HepG2 (cell line): Measurements from ENCODE around the gene TIGD6. TPM values are rescaled to one million over a fixed set of nuclear protein-coding genes. Genes with fewer than 3 reads are reported as not detected.

Experiments used
- AGO2 ChIP-seq: fragments of 200-400 bp; formaldehyde crosslinking; optimal IDR thresholded peaks from 2 replicates; pipeline ENCODE3; 2017; ENCODE audit warnings: mild to moderate bottlenecking, low read depth, low read length, moderate library complexity
- AKAP8 ChIP-seq: sonication (generic); formaldehyde crosslinking; IDR thresholded peaks from 2 replicates; pipeline ENCODE4 v1.5.1; 2020; ENCODE audit warnings: mild to moderate bottlenecking, missing genetic modification reagents
- CBFB ChIP-seq: sonication (generic); formaldehyde crosslinking; IDR thresholded peaks from 2 replicates; pipeline ENCODE4 v1.4.0; 2020; ENCODE audit warnings: missing genetic modification reagents
- ELF1 ChIP-seq: sonication (generic); formaldehyde crosslinking; IDR thresholded peaks from 2 replicates; pipeline ENCODE4 v1.4.0; 2020; ENCODE audit warnings: missing genetic modification reagents
- FOXA3 ChIP-seq: IDR thresholded peaks from 2 replicates; pipeline ENCODE4 v1.6.1; 2016; ENCODE audit warnings: missing genetic modification reagents, missing compliant biosample characterization
- GTF3A ChIP-seq: sonication (generic); formaldehyde crosslinking; conservative IDR thresholded peaks from 2 replicates; pipeline ENCODE4 v1.4.0; 2020; ENCODE audit warnings: mild to moderate bottlenecking, missing genetic modification reagents
- GZF1 ChIP-seq: sonication (generic); formaldehyde crosslinking; IDR thresholded peaks from 2 replicates; pipeline ENCODE4 v1.5.1; 2020; ENCODE audit warnings: mild to moderate bottlenecking, missing genetic modification reagents
- HCFC1 ChIP-seq: fragments of 150-350 bp; IDR thresholded peaks from 2 replicates; pipeline ENCODE4 v1.6.1; 2014; ENCODE audit warnings: low read depth, low read length
- MEIS2 ChIP-seq: sonication (generic); formaldehyde crosslinking; IDR thresholded peaks from 2 replicates; pipeline ENCODE4 v1.9.0; 2021; ENCODE audit warnings: mild to moderate bottlenecking, missing genetic modification reagents
- MXD4 ChIP-seq: IDR thresholded peaks from 2 replicates; pipeline ENCODE4 v1.6.1; 2016; ENCODE audit warnings: mild to moderate bottlenecking, missing biosample characterization, missing genetic modification reagents
- NFKB2 ChIP-seq: sonication (generic); formaldehyde crosslinking; IDR thresholded peaks from 2 replicates; pipeline ENCODE4 v1.4.0; 2020; ENCODE audit warnings: missing genetic modification reagents, borderline replicate concordance
- SMARCC2 ChIP-seq: fragments of 450-650 bp; IDR thresholded peaks from 2 replicates; pipeline ENCODE4 v1.6.1; 2017; ENCODE audit warnings: antibody characterized with exemption, mild to moderate bottlenecking
- SP4 ChIP-seq: sonication (generic); formaldehyde crosslinking; IDR thresholded peaks from 2 replicates; pipeline ENCODE4 v1.8.1; 2023; ENCODE audit warnings: mild to moderate bottlenecking, missing genetic modification reagents
- ZNF10 ChIP-seq: sonication (generic); formaldehyde crosslinking; IDR thresholded peaks from 2 replicates; pipeline ENCODE4 v1.4.0; 2020; ENCODE audit warnings: mild to moderate bottlenecking, low read depth, missing genetic modification reagents, borderline replicate concordance
- ZNF335 ChIP-seq: sonication (generic); formaldehyde crosslinking; IDR thresholded peaks from 2 replicates; pipeline ENCODE4 v1.4.0; 2020; ENCODE audit warnings: missing genetic modification reagents
- ZNF709 ChIP-seq: sonication (generic); formaldehyde crosslinking; IDR thresholded peaks from 2 replicates; pipeline ENCODE4 v1.5.0; 2020; ENCODE audit warnings: mild to moderate bottlenecking, missing genetic modification reagents
- ZNF724P ChIP-seq: sonication (generic); formaldehyde crosslinking; IDR thresholded peaks from 2 replicates; pipeline ENCODE4 v1.8.0; 2022; ENCODE audit warnings: missing genetic modification reagents, borderline replicate concordance
- polyA plus RNA-seq, 8 experiments: library from polyadenylated mRNA; depleted of rRNA in 3 of 8; stranded (reverse) in 7 of 8; unstranded in 1 of 8; fragments of >200 nt; fragmentation: Illumina TruSeq in 4 of 8; extraction: Trizol in 4 of 8; gene quantifications; 2 replicates each; pipeline versions ENCODE4 v1.2.1 to v1.2.3, GENCODE V29; 2011 to 2016; ENCODE audit warnings: low read depth in 4 of 8, missing spikeins in 1 of 8, mixed read lengths in 1 of 8; ENCODE audit not compliant: insufficient read depth in 1 of 8
- total RNA-seq, 5 experiments: library from RNA; depleted of rRNA; stranded (reverse); fragments of >200 nt; fragmentation: Illumina TruSeq; extraction: Trizol; gene quantifications; 2 replicates each; pipeline ENCODE4 v1.2.3, GENCODE V29; 2016; ENCODE audit warnings: low read depth in 1 of 5
- TF ChIP-seq, protein P1 (sequence below), 2 experiments: sonication (generic) in 1 of 2; formaldehyde crosslinking in 1 of 2; IDR thresholded peaks; 2 replicates each; pipeline versions ENCODE4 v1.4.0 to v1.6.1; 2016 to 2020; ENCODE audit warnings: borderline replicate concordance in 1 of 2, low read depth in 1 of 2, mild to moderate bottlenecking in 1 of 2, missing genetic modification reagents in 1 of 2
- TF ChIP-seq, protein P2 (sequence below): conservative IDR thresholded peaks from 2 replicates; pipeline ENCODE4 v1.6.1; 2018; ENCODE audit warnings: missing genetic modification reagents
- TF ChIP-seq, protein P3 (sequence below): sonication (generic); formaldehyde crosslinking; IDR thresholded peaks from 2 replicates; pipeline ENCODE4 v1.5.0; 2020; ENCODE audit warnings: mild to moderate bottlenecking, missing genetic modification reagents
- TF ChIP-seq, protein P4 (sequence below): IDR thresholded peaks from 2 replicates; pipeline ENCODE4 v1.6.1; 2016; ENCODE audit warnings: mild to moderate bottlenecking

Gene TIGD6
- total and polyA plus RNA-seq, 2 of the 13 experiments (the other 11 are each of a cell fraction or from before 2014, with no cell fraction given) = 2.1 to 2.9 TPM

DNA sequence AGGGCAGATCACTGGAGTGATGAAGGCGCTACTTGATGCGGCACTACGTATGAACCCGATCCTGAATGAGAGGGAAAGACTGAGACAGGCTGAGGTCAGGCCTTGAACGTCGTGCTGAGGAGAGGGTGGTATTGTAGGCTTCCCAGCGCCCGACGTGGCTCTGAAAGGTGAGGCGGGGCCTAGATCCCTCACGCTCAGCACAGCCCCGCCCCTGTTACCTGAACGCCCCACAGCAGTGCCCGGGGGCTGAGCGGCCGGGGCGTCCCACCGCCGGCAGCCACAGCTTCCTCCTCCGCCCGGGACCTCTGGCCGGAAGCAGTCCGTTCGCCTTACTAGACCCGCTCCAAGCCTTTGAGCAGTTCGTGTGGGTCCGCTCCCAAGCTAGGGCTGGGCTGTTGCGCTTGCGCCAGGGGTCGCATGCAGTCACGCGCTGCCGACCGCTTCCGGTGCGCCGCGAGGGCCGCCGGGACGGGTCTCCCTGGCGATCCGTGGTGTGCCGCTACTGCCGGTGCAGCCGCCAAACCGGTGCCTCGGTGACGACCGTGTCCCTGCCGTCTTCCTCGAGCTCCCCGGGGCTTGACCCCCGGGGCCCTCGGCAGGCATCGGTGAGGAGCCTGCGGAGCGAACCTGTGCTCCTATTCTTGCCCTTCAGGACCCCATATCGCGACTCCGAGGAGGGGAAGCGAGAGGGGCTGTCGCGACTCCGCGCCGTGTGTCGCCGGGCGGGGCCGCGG, at the start of gene TIGD6, which contains the start of gene HMGXB3 (continued):
- TF ChIP-seq, protein P1, sequence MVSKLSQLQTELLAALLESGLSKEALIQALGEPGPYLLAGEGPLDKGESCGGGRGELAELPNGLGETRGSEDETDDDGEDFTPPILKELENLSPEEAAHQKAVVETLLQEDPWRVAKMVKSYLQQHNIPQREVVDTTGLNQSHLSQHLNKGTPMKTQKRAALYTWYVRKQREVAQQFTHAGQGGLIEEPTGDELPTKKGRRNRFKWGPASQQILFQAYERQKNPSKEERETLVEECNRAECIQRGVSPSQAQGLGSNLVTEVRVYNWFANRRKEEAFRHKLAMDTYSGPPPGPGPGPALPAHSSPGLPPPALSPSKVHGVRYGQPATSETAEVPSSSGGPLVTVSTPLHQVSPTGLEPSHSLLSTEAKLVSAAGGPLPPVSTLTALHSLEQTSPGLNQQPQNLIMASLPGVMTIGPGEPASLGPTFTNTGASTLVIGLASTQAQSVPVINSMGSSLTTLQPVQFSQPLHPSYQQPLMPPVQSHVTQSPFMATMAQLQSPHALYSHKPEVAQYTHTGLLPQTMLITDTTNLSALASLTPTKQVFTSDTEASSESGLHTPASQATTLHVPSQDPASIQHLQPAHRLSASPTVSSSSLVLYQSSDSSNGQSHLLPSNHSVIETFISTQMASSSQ (IDR thresholded peaks at IDR 0.05; ENCODE audit: low read depth) = no peak
- TF ChIP-seq, protein P1 (CRISPR knock-in tag; IDR thresholded peaks at IDR 0.05; ENCODE audit: borderline replicate concordance) = peak; percentile 53; the same call in 1 of the 2 replicates
- TF ChIP-seq ZNF709 (peak; percentile 91; the same call in 1 of the 2 replicates), SP4 (CRISPR knock-in tag) (peak; percentile 80), MXD4 (CRISPR knock-in tag) (peak; percentile 94), MEIS2 (CRISPR knock-in tag) (peak; percentile 12; the same call in 1 of the 2 replicates), ZNF10 (CRISPR knock-in tag) (no peak), AKAP8 (CRISPR knock-in tag) (no peak), ZNF335 (CRISPR knock-in tag) (peak; percentile 77), GZF1 (CRISPR knock-in tag) (peak; percentile 79; the same call in 1 of the 2 replicates), CBFB (peak; percentile 97), NFKB2 (CRISPR knock-in tag) (peak; percentile 34; the same call in 1 of the 2 replicates), FOXA3 (CRISPR knock-in tag) (peak; percentile 75), ZNF724P (peak; percentile 91), GTF3A (0 out of 2 replicates have a peak, but pooled peaks have one; percentile 62), HCFC1 (peak; percentile 76), SMARCC2 (no peak), AGO2 (peak; percentile 74), ELF1 (CRISPR knock-in tag) (peak; percentile 91)
- TF ChIP-seq, protein P2, sequence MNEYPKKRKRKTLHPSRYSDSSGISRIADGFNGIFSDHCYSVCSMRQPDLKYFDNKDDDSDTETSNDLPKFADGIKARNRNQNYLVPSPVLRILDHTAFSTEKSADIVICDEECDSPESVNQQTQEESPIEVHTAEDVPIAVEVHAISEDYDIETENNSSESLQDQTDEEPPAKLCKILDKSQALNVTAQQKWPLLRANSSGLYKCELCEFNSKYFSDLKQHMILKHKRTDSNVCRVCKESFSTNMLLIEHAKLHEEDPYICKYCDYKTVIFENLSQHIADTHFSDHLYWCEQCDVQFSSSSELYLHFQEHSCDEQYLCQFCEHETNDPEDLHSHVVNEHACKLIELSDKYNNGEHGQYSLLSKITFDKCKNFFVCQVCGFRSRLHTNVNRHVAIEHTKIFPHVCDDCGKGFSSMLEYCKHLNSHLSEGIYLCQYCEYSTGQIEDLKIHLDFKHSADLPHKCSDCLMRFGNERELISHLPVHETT = peak; percentile 99
- TF ChIP-seq, protein P3, sequence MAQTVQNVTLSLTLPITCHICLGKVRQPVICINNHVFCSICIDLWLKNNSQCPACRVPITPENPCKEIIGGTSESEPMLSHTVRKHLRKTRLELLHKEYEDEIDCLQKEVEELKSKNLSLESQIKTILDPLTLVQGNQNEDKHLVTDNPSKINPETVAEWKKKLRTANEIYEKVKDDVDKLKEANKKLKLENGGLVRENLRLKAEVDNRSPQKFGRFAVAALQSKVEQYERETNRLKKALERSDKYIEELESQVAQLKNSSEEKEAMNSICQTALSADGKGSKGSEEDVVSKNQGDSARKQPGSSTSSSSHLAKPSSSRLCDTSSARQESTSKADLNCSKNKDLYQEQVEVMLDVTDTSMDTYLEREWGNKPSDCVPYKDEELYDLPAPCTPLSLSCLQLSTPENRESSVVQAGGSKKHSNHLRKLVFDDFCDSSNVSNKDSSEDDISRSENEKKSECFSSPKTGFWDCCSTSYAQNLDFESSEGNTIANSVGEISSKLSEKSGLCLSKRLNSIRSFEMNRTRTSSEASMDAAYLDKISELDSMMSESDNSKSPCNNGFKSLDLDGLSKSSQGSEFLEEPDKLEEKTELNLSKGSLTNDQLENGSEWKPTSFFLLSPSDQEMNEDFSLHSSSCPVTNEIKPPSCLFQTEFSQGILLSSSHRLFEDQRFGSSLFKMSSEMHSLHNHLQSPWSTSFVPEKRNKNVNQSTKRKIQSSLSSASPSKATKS (CRISPR knock-in tag) = no peak
- TF ChIP-seq, protein P4, sequence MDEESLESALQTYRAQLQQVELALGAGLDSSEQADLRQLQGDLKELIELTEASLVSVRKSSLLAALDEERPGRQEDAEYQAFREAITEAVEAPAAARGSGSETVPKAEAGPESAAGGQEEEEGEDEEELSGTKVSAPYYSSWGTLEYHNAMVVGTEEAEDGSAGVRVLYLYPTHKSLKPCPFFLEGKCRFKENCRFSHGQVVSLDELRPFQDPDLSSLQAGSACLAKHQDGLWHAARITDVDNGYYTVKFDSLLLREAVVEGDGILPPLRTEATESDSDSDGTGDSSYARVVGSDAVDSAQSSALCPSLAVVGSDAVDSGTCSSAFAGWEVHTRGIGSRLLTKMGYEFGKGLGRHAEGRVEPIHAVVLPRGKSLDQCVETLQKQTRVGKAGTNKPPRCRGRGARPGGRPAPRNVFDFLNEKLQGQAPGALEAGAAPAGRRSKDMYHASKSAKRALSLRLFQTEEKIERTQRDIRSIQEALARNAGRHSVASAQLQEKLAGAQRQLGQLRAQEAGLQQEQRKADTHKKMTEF = peak; percentile 97
